ENCODE results near the gene MRPS35. TPM values are rescaled to one million over a fixed set of nuclear protein-coding genes. Genes with fewer than 3 reads are reported as not detected.
A peak's percentile ranks its signal among the peaks of the same experiment; 100 is the strongest.

Gene MRPS35
- total RNA-seq, 4 donors from 2014 or later = 25.1 to 60.9 (median 32.9) TPM

DNA sequence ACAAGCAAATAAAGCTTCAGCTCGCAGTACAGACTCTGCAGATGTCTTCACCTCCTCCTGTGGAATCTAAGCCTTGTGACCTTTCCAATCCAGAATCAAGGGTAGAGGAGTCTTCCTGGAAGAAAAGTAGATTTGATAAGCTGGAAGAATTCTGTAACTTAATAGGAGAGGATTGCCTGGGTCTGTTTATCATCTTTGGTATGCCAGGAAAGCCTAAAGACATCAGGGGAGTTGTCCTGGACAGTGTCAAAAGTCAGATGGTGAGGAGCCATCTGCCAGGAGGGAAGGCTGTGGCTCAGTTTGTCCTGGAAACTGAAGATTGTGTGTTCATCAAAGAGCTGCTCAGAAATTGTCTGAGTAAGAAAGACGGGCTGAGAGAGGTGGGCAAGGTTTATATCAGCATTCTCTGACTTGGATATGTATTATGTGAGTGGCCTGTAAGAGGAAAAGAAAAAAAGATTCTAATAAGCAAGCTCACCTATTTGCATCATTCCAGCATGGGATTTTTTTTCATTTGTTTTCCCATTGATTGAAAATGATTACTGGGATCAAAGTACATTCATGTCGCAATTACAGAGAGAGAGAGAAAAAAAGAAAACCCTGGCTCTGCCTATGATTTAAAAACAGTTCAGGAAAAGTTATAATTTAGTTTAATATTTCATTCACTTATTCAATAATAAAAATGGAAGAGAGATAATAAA is 13.6 kb upstream of the MRPS35 start:
- TF ChIP-seq, protein P1, sequence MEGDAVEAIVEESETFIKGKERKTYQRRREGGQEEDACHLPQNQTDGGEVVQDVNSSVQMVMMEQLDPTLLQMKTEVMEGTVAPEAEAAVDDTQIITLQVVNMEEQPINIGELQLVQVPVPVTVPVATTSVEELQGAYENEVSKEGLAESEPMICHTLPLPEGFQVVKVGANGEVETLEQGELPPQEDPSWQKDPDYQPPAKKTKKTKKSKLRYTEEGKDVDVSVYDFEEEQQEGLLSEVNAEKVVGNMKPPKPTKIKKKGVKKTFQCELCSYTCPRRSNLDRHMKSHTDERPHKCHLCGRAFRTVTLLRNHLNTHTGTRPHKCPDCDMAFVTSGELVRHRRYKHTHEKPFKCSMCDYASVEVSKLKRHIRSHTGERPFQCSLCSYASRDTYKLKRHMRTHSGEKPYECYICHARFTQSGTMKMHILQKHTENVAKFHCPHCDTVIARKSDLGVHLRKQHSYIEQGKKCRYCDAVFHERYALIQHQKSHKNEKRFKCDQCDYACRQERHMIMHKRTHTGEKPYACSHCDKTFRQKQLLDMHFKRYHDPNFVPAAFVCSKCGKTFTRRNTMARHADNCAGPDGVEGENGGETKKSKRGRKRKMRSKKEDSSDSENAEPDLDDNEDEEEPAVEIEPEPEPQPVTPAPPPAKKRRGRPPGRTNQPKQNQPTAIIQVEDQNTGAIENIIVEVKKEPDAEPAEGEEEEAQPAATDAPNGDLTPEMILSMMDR (IDR thresholded peaks at IDR 0.05) = no peak
- no peak for TF ChIP-seq POLR2A (IDR thresholded peaks at IDR 0.05)
- no peak for DNase-seq (ENCODE audit: low spot score in 2 of 2)
- 93% methylated on average over 3 of the region's 3 CpGs for WGBS, 2 donors
- H3K4me3 ChIP-seq (ENCODE audit: low read depth, poor library complexity, severe bottlenecking) = no peak overlapping the region
- intact Hi-C loops (cut with DNase I; ENCODE audit: low total_unique reads) = no loop called here

DNA sequence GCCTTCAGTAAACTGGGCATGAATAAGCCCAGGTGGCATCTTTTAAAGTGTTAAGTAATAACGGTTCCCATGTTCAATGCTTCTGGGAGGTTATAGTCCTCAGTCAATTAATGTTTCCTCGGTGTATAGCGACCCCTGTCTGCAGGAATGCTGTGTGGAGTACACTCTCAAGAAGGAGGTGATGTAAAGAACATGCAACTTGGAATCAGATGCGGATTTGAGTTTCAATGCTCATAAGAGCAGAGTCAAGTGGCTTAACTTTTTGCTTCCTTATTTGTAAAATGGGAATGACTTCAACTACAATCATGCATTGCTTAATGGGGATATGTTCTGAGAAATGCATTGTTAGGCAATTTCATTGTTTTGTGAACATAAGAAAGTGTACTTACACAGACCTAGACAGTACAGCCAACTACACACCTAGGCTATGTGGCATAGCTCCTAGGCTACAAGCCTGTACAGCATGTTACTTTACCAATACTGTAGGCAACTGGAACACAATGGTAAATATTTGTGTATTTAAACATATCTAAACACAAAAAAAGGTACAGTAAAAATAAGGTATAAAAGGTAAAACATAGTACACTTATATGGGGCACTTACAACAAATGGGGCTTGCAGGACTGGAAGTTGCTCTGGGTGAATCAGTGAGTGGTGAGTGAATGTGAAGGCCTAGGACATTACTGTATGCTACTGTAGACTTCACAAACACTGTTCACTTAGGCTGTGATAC is 6.7 kb upstream of the MRPS35 start:
- H3K4me3 ChIP-seq (ENCODE audit: low read depth, poor library complexity, severe bottlenecking) = no peak overlapping the region
- peak; percentile 66 to 91 for DNase-seq (ENCODE audit: low spot score in 2 of 2)
- TF ChIP-seq POLR2A (IDR thresholded peaks at IDR 0.05) = no peak
- TF ChIP-seq, protein P1 (IDR thresholded peaks at IDR 0.05) = peak in 1 of 3 donors; percentile 39
- intact Hi-C loops (cut with DNase I; ENCODE audit: low total_unique reads) = no loop called here
- 3% methylated on average over 4 of the region's 4 CpGs for WGBS, 2 donors

GRCh38 chr12:27705263-27705662 is 5.4 kb upstream of the MRPS35 start:
- H3K4me3 ChIP-seq (ENCODE audit: low read depth, poor library complexity, severe bottlenecking) = no peak overlapping the region
- intact Hi-C loops (cut with DNase I; ENCODE audit: low total_unique reads) = no loop called here
- 86 to 91% methylated on average over 8 of the region's 8 CpGs for WGBS, 2 donors
- no peak for DNase-seq (ENCODE audit: low spot score in 2 of 2)
- TF ChIP-seq, protein P1 (IDR thresholded peaks at IDR 0.05) = no peak
- TF ChIP-seq POLR2A (IDR thresholded peaks at IDR 0.05) = no peak

- DNase-seq (ENCODE audit: low spot score in 2 of 2) = no peak
- H3K4me3 ChIP-seq (ENCODE audit: low read depth, poor library complexity, severe bottlenecking) = no peak overlapping the region
- TF ChIP-seq, protein P1 (IDR thresholded peaks at IDR 0.05) = no peak
- 48 to 54% methylated on average over 2 of the region's 2 CpGs for WGBS, 2 donors
- intact Hi-C loops (cut with DNase I; ENCODE audit: low total_unique reads) = no loop called here
Measured at GRCh38 chr12:27707216-27707615, 3.4 kb upstream of the MRPS35 start.

DNA sequence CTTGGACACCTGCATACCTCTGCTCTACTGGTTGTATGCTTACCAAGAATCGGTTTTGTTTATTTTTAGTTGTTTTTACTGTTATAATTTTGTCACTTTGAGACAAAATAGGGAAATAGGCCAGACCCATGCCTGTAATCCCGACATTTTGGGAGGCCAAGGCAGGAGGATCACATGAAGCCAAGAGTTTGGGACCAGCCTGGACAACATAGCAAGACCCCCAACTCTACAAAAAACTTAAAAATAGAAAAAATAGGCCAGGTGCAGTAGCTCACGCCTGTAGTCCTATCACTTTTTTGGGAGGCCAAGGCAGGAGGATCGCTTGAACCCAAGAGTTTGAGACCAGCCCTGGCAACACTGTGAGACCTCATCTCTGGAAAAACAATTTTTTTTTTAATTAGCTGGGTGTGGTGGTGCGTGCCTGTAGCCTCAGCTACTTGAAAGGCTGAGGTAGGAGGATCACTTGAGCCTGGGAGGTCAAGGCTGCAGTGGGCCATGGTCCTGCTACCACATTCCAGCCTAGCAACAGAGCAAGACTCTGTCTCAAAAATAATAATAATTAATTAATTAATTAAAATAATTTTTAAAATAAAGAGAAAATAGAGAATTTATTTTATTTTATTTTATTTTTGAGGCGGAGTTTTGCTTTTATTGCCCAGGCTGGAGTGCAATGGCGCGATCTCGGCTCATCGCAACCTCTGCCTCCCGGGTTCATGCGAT is 1.3 kb upstream of the MRPS35 start:
- DNase-seq (ENCODE audit: low spot score in 2 of 2) = no peak
- TF ChIP-seq, protein P1 (IDR thresholded peaks at IDR 0.05) = no peak
- TF ChIP-seq POLR2A (IDR thresholded peaks at IDR 0.05) = no peak
- intact Hi-C loops (cut with DNase I; ENCODE audit: low total_unique reads) = no loop called here
- no peak overlapping the region for H3K4me3 ChIP-seq (ENCODE audit: low read depth, poor library complexity, severe bottlenecking)
- WGBS, 2 donors = 75 to 80% methylated on average over 12 of the region's 12 CpGs
